ENCODE data around the gene LETM1. TPM values are rescaled to one million over a fixed set of nuclear protein-coding genes. Genes with fewer than 3 reads are reported as not detected.
A peak's percentile ranks its signal among the peaks of the same experiment; 100 is the strongest.

The LETM1 gene
- total RNA-seq, 1 donor = 51.7 TPM

DNA sequence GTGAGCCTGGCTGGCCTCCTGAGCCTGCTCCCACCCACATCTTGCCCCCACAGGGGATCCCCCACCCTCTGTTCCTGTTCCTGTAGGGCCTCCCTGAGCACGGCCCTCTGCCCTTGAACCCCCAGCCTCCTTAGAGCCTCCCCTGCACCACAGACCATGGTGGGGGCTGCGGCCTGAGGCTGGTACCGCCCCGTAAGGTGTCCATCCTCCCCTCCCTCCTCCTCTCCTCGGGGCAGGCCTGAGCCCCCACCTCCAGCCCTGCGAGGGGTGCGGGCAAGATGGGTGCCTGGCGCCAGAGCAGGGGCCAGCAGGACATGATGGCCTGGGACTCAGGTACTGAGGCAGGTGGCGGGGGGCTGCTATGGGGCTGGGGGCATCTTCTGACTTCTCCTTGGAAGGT lies 91.3 kb downstream of the LETM1 start:
- TF ChIP-seq, protein P1, sequence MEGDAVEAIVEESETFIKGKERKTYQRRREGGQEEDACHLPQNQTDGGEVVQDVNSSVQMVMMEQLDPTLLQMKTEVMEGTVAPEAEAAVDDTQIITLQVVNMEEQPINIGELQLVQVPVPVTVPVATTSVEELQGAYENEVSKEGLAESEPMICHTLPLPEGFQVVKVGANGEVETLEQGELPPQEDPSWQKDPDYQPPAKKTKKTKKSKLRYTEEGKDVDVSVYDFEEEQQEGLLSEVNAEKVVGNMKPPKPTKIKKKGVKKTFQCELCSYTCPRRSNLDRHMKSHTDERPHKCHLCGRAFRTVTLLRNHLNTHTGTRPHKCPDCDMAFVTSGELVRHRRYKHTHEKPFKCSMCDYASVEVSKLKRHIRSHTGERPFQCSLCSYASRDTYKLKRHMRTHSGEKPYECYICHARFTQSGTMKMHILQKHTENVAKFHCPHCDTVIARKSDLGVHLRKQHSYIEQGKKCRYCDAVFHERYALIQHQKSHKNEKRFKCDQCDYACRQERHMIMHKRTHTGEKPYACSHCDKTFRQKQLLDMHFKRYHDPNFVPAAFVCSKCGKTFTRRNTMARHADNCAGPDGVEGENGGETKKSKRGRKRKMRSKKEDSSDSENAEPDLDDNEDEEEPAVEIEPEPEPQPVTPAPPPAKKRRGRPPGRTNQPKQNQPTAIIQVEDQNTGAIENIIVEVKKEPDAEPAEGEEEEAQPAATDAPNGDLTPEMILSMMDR (IDR thresholded peaks at IDR 0.05; ENCODE audit: insufficient read depth, low read length) = no peak
- no peak overlapping the region for H3K4me3 ChIP-seq (ENCODE audit: low read depth, low read length)
- no peak for DNase-seq (ENCODE audit: low read depth)

DNA sequence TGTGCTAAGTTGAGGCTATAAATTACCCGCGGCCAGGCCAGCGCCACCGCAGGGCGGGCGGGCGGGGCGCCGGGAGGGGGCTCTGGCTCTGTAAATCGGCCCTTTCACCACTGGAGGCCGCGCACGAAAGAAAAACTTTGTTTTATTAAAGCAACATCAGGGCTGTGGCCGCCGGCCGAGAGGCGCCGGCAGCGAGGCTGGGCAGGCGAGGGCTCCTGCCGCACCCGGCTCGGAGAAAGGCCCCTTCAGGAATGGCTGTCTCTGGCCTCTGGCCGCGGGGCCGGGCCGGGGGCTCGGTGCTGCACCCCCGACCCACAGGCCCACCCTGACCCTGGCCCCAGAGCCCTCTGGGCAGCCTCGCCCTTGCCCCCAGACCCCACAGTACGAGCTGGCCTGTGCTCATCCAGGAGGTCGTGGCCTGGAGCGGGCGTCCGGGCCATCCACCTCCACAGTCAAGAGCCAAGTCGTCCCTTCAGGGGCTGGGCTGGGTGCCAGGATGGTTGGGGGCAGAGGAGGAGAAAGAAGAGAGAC lies 92.3 kb downstream of the LETM1 start:
- TF ChIP-seq, protein P1 (IDR thresholded peaks at IDR 0.05; ENCODE audit: insufficient read depth, low read length) = peak; percentile 33
- peak; percentile 54 for DNase-seq (ENCODE audit: low read depth)
- peak overlapping the region; percentile 14 for H3K4me3 ChIP-seq (ENCODE audit: low read depth, low read length)

DNA sequence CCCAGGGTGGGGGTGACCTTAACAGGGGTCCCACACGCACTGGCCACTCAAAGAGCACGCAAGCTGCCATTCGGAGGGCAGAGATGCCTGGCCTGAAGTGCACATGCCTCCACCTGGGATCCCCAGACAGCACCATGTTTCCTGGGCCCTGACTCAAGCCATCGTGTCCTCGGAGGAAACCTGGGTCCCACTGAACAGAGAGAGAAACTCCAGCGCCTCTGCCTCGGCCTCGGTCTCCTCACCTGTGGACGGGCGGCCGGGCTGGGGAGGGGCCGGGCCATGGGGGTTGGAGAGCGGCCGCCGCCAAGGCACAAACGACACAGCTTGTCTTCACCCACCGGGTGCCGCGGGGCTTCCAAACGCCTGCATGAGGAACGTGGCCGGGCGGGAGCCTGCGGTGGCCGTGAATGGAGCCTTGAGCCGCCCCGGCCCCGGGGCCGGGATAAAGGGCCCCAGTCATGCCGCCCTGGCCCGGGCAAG lies 92.8 kb downstream of the LETM1 start:
- DNase-seq (ENCODE audit: low read depth) = no peak
- no peak overlapping the region for H3K4me3 ChIP-seq (ENCODE audit: low read depth, low read length)
- TF ChIP-seq, protein P1 (IDR thresholded peaks at IDR 0.05; ENCODE audit: insufficient read depth, low read length) = no peak

DNA sequence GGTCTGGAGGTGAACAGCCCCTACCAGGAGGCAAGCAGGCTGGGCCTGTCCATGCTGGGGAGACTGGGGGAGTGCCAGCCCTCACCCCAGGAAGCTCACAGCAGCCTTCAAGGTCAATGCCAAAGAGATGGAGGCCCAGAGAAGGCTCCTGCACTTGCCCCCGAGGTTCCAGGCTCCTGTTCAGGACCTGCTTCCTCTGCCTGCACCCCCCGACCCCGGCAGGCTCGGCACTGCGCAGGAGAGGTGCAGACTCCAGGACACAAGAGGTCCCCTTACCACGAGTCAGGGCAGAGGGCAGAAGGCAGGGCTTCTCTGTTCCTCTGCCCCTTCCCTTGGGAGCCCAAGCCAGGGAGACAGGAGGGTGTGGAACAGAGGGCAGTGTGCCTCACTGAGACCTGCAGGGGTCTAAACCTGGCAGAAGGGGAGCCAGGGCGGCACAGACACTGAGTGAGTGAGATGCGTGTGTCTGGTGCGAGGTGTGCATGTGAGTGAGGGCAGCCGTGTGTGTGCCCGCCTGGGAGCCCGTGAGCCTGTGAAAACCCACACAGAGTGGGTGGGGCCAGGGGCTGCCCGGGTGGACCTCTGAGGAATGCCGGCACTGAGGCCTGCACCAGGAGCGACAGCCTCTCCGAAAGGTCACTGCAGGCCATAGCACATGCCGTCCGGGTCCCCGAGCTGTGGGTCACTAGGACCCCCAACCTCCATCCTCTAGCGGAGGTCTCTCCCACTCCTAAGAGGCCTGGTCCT lies 93.5 kb downstream of the LETM1 start:
- TF ChIP-seq, protein P1 (IDR thresholded peaks at IDR 0.05; ENCODE audit: insufficient read depth, low read length) = no peak
- no peak overlapping the region for H3K4me3 ChIP-seq (ENCODE audit: low read depth, low read length)
- DNase-seq (ENCODE audit: low read depth) = no peak

Other genes starting within 250 kb of the LETM1 start
- 1.6 and 2.5 TPM in 2 replicates for gene FAM53A, start 171.8 kb downstream of the LETM1 start, total RNA-seq (ENCODE audit: low replicate concordance)
- gene SLBP, start 143.8 kb downstream of the LETM1 start, total RNA-seq (ENCODE audit: low replicate concordance) = 48.2 and 89.1 TPM in 2 replicates
- 16.6 and 25.6 TPM in 2 replicates for gene TMEM129, start 134.8 kb downstream of the LETM1 start, total RNA-seq (ENCODE audit: low replicate concordance)
- gene TACC3, start 134.6 kb downstream of the LETM1 start, total RNA-seq (ENCODE audit: low replicate concordance) = 3.2 and 23.9 TPM in 2 replicates
- gene FGFR3, start 62.9 kb downstream of the LETM1 start, total RNA-seq (ENCODE audit: low replicate concordance) = 0.33 and 0.45 TPM in 2 replicates
- gene NSD2, start 15.2 kb upstream of the LETM1 start, total RNA-seq (ENCODE audit: low replicate concordance) = 50.3 and 84.7 TPM in 2 replicates
- 14.8 and 26.2 TPM in 2 replicates for gene NELFA, start 152.8 kb upstream of the LETM1 start, total RNA-seq (ENCODE audit: low replicate concordance)
- gene NAT8L, start 203.2 kb upstream of the LETM1 start, total RNA-seq (ENCODE audit: low replicate concordance) = 0.09 and 0.25 TPM in 2 replicates

Data from fibroblast of the aortic adventitia (primary cell).